ENCODE results near the gene CBLB.

GRCh38 chr3:105606016-105606415 is 262.8 kb downstream of the CBLB start:
- no peak for TF ChIP-seq CTCF (IDR thresholded peaks at IDR 0.05)
- no peak for TF ChIP-seq POLR2A (IDR thresholded peaks at IDR 0.05)

Measured in prostate gland (tissue), 2 donors.